Glomerular visceral epithelial cell (primary cell): Measurements from ENCODE around the gene MYO15B.
"Not testable (repeated sequence)": the region's sequence is repeated elsewhere in the genome, so short reads cannot be mapped to it uniquely, and the experiment has no call there.

ENCODE experiments used
- DNase-seq: peaks from one replicate; pipeline ENCODE4 v3.0.0-alpha.2; 2016; ENCODE audit errors: extremely low spot score

MYO15B gene

DNA sequence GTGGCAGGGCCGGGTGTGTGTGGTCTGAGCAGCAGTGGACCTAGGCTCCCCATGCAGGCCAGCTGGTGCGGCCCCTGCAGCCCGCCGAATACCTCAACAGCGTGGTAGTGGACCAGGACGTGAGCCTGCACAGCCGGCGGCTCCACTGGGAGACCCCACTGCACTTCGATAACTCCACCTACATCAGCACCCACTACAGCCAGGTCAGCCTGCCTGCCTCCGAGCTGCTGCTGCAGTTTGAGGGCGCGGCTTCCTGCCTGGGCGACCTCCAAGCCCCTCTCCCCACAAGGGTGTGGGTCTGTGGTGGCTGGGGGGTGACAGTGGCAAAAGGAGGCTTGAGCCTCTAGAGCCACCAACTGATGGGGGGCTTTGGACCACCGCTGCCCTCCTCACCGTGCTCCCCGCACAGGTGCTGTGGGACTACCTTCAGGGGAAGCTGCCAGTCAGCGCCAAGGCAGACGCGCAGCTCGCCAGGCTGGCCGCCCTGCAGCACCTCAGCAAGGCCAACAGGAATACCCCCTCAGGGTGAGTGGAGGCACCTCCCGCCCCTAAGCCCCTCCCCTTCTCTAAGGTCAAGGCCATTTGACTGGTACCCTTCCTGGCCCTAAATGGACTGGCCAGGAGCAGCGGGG, 37.2 kb downstream of the MYO15B start:
- no peak for DNase-seq

DNA sequence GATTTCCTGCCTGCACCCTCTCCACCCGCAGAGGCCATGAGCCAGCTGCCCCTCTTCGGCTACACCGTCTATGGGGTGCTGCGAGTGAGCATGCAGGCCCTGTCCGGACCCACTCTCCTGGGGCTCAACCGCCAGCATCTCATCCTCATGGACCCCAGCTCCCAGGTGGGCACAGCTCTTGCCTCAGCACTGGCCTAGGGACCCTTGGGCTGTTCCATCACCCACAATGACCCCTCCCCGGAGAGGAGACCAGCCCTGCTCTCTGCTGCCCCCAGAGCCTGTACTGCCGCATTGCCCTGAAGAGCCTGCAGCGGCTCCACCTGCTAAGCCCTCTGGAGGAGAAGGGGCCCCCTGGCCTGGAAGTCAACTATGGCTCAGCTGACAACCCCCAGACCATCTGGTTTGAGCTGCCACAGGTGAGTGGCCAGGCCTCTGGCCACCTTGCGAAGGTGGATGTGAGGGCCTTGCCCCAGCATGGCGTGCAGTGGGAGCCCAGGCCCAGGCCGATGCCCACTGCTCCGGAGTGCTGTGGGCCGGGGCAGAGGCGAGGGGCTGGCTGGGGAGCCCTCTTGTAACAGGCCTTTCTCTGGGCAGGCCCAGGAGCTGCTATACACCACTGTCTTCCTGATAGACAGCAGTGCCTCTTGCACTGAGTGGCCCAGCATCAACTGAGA, 38.4 kb downstream of the MYO15B start:
- peak; percentile 25 for DNase-seq

DNA sequence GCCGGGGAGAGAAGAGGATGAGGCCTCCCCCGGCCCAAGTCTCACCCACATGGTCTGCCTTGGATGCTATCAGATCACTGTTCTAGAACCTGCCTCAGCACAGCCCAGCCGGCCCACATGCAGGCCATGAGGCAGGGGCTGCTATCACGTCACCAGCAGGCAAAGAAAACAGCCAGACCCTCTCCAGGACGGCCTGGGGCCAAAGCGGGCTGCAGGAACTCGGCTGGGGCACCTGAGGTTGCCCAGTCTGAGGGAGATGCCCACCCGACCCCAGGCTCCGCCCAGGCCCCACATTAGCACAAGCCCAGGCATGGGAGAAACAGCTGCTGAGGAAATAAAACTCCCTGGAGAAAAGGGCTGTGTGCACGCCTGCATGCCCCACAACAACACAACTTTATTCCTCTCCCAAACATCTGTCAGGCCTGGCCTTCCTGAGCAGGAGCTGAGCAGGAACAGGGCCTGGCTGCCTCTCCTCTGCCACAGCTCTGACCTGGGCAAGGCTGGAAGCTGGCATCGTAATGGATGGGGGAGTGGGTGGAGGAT, 39.0 kb downstream of the MYO15B start:
- no peak for DNase-seq

DNA sequence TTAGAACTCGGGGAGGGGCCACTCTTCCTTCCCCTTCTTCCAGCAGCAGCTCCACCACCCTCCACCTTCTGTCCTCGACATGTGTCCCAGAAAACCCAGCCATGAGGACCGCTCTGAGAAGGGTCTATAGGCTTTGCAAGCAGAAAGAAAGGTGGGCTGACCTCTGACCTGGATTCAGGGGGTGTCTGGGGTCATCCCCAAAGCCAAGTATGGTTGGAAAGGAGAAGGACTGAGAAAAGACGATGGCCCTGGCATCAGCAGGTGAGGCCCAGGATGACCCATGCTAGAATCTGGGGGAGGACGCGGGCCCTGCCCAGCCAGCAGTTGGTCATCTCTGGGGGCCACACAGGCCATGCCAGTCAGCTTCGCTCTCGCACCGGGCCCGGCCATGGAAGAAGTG, 39.5 kb downstream of the MYO15B start:
- no peak for DNase-seq

DNA sequence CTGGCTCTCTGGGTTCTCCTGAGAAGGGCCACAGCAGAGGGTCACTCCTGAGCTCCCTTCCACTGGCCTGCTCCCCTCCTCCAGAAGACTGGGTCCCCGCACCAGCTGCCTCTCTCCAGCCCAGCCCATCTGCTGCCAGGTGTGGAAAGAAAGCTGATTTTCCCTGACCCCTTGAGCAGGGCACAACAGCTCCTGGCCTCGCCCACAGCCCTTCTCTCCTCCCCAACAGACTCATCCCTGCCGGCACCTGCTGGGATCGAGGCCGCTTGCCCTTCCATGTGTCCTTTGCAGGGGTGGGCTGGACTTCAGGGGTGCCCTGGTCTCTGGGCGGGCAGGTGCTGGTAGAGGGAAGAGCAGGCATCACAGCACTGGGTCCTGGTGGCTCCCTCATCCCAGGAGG, 40.8 kb downstream of the MYO15B start:
- DNase-seq, result no peak

DNA sequence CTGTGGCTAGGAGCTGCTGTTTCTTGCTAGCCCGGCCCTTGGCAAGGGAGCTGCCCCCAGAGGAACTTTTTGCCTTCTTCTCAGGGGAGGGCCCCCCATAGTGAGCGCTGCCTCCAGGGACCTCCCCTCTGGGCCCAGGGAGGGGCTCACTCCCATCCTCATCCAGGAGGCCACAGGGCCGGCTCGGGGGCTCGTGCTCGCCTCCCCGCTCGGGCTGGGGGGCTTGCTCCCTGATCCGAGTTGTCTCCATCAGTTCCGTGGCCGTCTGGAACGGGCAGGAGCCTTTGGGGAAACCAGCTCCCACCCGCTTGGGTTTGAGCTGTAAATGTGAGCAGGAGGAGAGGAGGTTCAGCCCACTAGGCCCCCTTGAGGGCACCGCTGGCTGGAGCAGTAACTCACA, 41.6 kb downstream of the MYO15B start:
- no peak for DNase-seq

DNA sequence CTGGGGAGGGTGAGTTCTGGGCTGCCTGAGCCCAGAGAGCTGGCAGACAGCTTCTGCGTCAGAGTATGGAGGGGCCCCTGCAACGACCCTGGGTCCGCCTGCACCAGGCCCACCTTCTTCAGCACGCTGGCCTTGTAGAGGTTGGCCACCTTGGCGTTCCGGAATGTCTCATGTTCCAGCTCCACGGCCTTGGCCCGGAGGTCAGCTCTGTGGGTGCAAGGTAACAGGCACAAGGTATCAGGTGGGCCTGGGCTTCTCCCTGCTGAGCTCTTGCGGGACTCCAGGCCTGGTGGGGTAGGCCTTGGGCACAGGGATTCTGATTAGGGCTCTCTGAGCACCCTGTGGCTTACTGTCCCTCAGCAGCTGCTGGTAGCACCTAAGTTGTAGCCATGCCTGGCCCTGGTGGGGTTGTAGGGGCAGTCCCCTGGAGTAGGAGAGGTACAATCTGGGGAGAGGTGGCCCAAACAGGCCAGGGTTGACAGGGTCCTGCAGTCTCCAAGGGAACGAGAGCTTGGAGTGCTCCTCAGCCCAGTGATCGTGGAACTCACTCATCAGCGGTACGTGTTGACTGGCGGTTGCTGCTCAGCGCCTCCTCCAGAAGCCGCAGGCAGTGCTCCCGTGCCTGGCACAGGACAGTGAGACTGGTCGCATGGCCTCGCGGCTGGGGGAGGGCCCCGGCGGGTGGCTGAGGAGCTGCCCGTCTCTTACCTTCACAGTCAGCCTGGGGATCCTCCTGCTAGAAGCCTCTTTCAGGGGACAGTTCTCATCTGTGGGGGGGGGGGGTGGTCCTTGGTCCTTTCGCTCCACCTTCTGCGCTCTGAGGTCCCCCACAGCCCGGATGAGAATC, 42.7 kb downstream of the MYO15B start:
- DNase-seq, result no peak

DNA sequence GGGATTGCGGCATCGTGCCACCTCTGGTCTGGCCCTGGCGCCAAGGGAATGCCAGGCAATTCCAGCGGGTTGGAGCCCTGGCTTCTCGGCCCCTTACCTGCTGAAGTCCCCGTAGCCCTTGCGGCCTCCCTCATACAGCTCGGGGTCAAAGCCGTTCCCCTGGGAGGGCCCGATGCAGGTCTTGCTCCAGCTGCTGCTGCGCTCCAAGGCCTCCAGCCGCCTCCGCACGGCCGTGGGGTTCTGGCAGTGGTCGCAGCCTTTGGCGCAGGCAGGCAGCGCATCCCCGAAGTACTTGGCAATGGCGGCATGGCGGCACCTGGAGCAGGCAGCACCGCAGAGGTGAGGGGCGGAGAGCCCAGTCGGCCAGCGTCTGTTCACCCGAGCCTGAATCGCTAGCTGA, 43.8 kb downstream of the MYO15B start:
- DNase-seq, result no peak

DNA sequence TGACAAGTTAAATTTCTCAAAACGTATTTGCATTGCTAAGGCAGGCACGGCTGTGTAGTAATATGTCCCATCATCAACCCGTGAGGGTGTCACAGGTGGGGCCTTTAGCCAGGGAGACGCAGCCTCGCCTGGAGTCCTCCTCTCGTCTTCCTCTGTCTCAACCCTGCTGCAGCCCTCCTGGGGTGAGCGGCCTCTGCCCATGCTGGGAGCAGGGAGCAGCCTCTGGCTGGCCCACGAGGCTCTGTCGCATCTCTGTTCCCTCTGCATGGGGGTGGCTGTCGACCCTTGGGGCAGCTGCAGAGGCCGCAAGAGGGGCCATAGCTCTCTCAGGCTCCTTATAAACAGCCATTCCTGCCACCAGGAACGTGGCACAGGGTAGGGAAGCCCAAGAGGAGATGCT, 44.8 kb downstream of the MYO15B start:
- no peak for DNase-seq

DNA sequence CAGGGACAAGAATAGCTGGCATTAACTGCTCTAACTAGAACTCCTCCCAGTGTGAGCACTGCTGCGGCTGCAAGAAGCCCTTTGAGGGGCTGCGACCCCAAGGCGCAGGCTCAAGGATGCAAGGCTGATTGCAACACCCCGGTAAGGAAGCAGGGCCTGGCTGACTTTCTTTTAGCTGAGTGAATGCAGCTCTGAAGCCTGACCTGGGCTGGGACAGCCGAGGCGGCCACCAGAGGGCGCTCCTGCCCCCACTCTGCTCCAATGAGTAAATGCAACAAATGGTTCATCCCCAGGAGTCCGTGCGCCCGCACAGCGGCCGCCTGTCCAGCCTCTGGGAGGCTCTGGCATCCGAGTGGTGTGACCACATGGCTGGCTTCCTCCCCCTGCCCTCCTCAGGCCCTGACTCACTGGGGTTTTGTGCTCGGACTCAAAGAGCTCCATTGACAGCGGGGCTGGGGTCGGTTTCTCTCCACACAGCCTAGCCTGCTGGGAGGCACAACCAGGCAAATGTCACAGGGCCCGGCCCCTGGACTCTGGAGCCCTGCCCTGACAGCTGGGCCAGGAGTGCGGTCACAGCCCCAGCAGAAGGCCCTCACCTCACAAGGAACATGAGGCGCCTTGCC, 45.4 kb downstream of the MYO15B start, which contains the start of gene SMIM5:
Gene SMIM5 (plus strand): TSS at position 572 of the 623 bp plus-strand sequence. CDS start 6,768 bp downstream, outside the sequence.
- DNase-seq, result peak; percentile 93

DNA sequence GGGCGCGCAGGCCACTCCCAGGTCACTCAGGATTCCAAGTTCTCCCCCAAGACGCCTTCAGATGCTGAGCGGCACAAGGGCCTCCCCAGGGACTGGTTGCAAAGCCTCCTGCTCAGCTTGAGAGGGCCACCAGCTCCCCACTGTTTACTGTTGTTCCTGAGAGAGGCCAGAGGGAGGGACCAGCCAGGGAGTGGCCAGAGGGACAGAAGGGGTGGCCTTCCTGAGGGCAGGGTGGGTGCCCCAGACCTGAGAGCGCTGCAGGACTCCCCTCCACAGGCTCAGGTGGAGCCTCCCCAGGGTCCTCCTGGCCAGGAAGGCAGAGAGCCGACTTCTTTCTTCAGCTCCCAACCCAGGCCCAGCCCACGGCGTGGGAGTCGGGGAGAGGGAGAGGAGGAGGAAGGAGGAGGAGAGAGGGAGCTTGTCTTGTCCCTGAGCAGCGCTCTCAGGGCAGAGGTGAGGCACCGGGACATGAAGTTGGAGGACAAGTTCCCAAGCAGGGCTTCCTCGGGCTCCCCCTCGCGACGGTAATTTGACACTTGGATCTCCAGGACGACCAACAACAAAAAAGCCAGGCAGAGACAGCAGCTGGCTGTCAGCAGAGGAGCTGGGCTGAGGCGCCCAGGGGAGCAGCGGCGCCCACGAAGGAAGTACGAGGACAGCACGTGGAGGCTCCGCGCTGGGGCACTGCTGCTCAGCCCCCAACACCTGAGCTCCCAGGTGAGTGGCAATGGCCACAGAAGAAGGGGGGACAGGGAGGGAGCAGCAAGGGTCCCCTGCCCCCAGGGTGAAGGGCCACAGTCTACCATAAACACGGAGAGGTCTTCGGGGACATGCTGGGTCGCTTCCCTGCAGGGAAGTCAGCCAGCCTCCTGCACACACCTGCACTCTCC, 46.1 kb downstream of the MYO15B start:
- peak; percentile 90 for DNase-seq

DNA sequence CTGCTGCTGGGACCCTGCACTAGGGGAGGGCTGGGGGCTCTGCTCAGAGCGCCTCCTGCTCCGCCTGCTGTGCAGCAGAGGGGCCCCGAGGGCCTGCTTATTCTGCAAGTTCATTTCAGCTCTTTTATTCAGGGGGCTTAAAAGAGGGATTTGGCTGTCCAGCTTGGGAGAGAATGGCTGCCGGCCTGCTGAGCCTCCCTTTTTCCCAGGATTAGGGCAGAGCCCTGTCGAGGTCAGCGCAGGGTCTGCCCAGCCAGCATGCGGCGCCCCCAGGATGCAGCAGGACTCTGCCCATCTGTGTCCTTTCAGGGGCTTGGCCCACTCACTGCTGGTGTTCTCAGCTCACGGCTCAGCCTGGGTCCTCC, 46.8 kb downstream of the MYO15B start:
- DNase-seq, result no peak

DNA sequence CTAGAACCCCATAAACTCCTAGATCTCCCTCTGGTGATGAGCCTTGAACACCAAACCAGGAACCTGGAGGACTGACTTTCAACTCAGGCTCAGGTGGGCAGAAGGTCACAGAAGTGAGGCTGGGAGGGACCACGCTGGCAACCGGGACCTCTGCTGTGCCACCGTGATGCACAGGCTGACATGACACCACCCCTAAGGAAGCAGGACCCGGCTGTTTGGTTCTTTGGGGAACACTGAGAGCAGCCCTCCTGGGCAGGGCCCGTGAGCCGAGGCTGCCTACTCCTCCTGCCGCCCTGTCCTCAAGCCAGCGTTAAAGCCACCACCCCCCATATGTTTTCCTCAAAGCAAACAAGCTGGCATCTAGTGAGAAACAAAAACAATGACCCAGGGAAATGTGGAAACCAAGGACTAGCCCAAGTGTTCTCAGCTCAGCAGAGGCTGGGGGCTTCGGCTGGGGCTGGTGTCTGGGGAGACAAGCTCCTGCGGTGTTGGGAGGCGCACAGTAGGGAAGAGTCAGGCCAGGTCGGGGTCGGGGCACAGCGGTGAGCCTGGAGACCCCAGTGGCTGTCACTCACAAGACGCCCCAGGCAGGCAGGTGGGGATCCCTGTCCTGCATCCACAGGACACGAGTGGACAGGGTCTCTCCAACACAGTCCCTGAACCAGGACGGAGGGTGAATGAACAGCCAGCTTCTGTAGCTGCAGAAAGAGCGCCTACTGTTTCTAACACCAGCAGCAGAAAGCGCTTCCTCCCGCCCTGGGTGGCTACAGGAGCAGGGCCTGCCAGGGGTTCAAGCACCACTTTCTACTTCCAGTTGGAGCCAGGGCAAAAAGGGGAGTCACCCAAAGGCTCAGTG, 47.4 kb downstream of the MYO15B start:
- no peak for DNase-seq

DNA sequence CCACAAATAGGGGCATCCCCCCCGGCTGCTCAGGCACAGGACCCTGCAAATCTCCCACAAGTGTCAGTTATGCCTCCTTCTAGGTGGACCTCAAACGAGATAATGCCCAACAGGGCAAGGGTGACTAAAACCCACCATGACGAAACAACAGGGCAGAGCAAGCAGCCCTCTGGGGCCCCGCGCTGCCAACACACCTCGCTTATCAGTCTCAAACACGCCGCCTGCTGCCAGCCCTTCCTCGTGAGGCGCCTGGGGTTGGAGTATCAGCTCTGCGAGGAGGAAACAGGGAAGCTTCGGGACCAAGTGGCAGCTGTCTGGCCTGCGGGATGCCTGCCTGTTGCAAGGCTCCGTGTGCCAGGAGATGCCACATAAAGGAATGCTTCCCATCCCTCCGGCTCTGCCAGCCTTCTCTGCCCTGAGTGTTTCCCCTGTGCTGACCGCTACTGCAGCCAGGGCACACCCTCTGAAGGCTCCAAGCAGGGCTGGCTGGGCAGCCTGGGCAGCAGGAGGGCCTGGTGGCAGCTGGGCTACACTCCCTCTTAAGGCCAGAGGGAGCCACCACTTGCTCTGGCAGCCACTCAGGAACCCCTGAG, 48.1 kb downstream of the MYO15B start:
- DNase-seq, result no peak

DNA sequence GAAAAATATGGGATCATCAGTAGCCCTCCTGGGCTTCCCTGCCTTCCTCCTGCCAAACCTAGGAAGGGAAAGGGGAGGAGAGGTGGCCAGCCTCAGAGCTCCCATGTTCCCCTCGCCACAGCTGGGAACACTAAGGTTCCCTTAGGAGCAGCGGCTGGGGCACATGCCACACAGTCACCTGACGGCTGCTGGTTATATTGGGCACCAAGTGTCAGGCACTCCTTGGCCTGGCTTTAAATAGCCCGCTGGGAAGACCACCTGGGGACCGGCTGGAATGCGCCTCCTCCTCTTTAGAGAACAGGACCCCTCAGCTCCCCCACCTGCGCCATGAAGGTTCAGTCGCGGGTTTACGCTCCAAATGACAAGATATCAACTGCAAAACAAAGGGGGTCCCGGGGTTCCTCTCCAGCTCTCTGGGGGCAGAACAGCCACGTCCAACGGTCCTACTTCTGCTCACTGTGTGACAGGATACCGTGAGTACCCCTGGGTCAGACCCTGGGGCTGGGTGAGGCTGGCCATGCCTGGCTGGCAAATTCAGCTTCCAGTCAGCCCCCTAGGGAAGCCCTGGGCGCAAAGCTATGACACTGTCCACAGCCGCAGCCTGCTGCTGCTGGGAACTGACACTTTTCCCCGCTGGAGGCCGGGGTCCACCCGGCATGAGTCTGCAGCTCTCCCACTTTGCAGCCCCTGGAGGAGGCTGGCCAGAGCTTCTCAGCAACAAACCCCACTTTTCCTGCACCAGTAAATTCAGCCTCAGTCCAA, 49.0 kb downstream of the MYO15B start:
- DNase-seq, result no peak

DNA sequence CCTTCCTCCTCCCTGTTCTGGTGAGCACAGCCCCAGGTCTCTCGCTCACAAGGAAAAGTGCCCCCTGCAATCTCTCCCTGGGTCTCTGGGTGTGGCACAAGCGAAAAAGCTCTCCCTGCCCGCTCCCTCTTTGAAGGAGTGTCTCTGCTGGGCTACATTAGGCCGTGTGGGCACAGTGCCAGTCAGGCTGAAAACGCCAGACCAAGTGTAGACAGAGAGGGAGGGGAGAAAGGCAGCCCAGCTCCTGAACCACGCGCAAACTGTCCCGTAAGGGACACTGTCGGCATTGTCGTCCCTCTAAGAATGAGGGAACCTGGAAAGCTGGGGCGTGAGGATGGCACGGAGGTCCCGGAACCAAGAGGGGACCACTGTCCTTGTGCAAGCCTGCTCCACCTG, 49.5 kb downstream of the MYO15B start:
- no peak for DNase-seq

DNA sequence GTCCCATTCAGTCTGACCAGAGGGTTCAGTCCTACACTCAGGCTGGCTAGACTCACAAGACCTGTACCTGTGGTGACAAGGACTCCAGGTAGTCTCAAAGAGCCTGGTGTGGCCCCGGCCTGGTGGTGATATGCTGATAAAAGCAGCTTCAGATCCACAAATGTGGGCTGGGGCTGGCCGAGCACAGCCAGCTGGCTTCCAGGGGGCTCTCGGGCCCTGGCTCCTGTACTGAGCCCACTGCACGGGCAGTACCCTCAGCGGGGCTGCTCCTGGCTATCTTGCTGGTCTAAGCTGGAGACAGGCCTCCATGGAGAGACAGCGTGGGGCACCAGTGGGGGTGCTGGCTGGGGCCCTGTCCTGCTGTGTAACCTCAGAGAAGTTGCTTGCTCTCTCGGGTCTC, 50.0 kb downstream of the MYO15B start:
- DNase-seq, result no peak

DNA sequence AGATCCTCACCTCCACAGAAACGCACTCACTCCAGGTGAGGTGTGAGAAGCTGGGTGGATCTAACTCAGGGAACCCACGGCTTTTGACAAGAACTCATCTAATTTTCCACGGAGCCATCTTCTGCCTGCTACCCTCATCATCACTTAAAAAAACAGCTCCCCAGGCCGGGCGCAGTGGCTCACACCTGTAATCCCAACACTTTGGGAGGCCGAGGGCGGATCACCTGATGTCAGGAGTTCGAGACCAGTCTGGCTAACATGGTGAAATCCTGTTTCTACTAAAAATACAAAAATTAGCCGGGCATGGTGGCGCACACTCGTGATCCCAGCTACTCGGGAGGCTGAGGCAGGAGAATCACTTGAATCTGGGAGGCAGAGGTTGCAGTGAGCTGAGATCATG, 50.4 kb downstream of the MYO15B start:
- DNase-seq, result not testable (repeated sequence)

DNA sequence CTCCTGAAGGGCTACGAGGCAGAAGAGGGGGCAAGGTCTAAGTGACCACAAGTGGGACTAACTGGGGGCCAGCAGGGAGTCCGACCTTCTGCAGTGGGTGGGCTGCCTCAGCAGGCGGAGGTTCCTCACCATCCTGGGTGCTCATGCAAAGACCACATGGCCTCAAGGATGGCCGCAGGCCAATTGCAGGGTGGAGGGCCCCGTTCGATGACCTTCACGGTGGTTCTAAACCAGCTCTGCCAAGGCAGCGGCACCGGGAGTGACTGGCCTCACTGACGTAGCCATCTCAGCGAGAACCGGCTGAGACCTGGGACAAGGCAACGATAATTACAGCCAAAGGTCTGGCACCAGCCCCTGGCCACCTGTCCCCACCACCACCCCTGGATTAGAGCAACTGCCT, 51.3 kb downstream of the MYO15B start:
- no peak for DNase-seq
